Measurements from ENCODE around the gene PTCD2.
"Not testable (repeated sequence)": the region's sequence is repeated elsewhere in the genome, so short reads cannot be mapped to it uniquely, and the experiment has no call there.

PTCD2 gene

DNA sequence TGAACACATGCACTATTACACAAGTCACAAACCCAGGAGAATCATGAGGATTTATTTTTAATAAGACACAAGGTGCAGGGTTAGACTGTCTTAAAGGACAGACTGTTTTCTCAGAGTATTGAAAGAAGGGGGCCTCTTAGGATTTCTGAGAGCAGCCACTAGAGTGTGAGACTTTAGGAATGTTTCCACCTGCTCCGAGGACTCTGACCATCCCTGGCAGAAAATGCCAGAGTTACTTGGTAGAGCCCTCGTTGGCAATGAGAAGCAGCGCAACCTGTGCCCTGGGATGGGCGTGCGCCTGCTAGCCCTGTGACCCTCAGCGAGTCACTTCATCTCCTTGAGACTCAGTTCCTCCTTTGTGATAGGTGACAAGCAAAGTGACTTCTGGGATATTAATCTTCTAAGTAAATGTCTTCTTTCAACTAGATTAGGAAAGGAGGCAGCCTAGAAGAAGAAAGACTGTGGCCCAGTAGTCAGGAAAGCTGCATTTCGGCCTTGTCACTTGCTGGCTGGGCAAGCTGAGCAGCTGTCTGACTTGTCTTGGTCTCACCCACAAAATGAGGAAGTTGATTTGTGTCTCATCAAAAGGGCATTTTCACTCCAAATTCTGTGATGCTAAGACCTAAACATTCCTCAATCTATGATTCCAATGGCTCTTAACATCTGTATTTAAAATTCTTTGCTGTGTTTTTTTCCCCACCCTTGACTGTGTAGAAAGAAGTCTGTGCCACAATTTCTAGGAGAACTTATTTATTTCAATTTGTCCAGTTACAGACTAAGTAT is 60.5 kb downstream of the PTCD2 start:
- no peak for DNase-seq (ENCODE audit: low read depth in 2 of 2)

DNA sequence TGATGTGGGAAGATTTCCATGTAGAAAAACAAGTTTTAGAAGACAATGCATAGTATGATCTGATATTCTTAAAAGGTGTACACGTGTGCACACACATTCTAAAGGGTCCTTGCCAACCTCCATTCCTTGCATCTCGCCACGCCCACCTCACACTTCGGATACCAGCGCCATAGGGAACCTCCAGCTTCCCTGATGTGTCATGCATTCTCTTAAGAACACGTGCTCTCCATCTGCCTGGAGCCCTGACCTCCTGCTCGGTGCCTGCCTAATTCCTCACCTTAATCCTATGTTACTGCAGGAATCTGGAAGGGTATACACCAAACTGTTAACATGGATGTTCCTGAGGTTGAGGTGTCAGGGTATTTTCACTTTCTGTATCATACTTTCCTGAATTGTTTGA is 63.1 kb downstream of the PTCD2 start:
- DNase-seq (ENCODE audit: low read depth in 2 of 2) = no peak

DNA sequence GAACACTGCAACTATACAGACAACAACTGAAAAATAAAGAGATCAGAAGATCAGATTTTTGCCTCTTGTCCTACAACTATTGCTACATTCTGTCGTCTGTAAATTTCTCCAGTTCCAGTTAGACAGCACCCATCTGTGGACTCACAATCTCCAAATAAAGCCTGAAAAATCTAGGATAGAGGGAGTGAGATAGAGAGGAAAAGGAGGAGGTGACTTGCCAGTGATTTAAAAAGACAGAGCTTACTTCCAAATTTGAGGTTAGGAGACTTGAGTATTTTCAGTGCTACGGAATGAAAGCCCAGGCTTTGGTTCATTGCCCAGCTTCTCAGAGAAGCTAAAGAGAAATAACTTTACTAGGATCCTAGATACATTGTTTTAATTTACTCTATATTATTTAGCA is 63.6 kb downstream of the PTCD2 start:
- DNase-seq (ENCODE audit: low read depth in 2 of 2) = no peak

DNA sequence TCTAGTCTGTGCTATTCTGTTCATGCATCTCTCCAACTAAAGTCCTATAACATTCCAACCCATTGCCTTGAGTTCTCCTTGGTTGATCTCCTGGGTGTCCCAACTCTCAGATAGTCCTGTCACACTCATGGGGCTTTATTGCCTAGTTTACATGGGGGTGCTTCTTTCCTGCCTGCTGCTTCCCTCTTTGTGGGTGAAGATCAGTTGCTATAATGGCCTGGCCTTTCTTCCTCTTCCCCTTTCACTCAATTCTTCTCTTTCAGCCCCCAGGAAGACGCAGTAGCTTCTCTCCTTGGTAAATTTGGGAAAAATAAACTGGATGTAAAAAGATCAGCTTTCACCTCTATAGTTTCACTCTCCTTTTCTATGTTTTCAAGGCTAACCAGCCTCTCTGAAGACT is 66.5 kb downstream of the PTCD2 start:
- DNase-seq (ENCODE audit: low read depth in 2 of 2) = no peak

DNA sequence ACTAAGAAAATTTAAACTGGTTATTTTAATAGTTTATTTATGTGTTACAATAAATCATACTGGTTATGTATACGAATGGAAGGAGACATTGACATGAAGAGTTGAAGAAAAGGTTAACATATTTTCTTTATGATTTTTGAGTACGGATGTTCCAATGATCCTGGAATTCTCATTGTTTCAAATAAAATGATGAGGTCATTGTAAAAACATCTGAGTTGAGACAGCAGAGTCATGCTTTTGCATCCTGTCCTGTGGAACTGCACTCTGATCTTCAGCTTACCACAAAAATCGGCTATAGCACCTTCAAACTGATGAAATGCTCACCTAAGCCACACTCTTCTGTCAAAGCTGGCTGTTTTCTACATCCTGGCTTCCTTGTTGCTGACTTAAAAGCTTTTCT is 67.8 kb downstream of the PTCD2 start:
- peak in 1 of 2 experiments; percentile 51 for DNase-seq (ENCODE audit: low read depth in 2 of 2)

DNA sequence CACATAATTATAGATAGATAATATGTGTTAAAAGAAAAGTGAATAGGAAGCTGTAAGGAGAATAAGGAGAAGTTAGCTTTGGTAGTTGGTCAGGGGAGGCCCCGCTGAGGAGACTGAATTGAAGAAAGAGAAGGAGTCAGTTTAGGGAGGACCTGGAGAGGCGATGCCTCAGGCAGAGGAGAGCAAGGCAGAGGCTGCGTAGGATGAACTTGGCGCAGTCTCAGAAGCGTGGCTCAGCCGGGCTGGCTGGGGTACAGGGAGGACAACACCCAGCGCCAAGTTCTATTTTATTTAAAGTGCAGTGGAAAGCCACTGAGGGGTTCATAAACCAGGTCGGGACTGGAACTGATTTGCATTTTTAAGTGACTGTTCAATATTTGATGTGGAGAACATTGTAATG is 68.5 kb downstream of the PTCD2 start:
- no peak for DNase-seq (ENCODE audit: low read depth in 2 of 2)

DNA sequence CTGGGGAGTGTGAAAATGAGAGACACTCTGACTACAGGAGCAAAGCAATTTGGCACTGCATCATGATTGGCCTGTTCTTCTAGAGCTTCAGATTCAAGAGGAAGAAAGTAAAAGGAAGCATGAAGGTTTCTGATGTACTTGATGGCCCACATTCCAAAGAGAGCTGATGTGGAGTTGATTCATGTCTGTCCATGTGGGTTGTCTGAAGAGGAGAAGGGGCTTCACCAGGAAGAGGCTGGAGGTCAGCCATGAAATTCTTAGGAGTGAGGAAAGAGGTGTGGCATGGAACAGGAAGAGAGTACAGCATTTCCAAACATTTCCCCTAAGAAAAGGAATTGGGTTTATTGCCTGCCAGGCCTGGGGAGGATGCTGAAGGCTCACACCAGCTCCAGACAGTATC is 70.7 kb downstream of the PTCD2 start:
- no peak for DNase-seq (ENCODE audit: low read depth in 2 of 2)

DNA sequence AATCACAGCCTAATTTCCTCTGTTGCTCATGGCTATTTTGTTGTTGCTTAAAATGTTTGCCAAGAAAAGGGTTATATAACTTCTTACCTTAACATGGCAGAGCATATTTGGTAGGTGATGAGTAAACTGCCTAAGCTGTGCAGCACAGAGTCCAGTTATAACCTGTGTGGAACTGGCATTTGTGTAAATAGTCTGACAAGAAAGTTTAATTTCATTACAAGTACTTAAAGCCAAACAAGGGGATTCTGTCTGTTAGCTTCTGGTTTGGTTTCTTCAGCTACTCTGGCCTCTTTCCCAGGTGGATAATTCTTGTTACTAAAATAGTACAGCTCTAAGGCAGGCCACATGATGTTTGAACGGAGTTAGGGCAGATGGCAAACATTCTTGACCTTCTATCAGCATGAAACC is 72.2 kb downstream of the PTCD2 start:
- DNase-seq (ENCODE audit: low read depth in 2 of 2) = no peak

DNA sequence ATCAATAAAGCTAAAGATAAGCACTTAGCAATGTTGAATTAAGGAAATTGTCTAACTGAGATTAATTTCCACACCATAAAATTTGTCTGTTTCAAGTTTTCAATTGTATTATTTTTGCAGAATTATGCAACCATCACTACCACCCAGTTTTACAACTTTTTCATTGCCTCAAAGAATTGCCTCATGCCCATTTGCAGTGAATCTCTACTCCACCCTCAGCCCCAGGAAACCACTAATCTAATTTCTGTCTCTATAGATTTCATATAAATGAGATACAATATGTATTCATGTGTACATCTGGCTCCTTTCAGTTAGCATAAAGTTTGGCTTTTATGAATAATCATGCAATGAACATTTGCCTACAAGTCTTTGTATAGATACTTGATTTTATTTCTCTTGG is 72.9 kb downstream of the PTCD2 start:
- no peak for DNase-seq (ENCODE audit: low read depth in 2 of 2)

DNA sequence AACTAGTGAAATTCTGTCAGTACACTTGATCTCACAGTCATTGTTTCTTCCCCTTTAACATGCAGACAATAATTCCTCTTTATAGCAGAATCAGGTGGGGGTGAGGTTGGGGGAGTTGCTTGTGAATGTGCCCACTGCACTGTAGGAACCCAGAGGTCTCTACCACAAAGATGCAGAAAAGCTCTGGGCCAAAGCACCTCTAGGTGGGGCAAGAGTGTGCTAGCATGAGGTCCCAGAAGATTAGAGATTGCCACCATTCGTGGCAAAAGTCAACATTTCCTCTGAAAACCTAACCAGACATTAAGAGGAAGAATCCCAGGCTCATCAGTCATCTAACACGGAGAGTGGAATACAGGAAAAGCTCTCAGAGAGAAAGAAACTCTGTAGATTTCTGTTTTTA is 74.5 kb downstream of the PTCD2 start:
- no peak for DNase-seq (ENCODE audit: low read depth in 2 of 2)

DNA sequence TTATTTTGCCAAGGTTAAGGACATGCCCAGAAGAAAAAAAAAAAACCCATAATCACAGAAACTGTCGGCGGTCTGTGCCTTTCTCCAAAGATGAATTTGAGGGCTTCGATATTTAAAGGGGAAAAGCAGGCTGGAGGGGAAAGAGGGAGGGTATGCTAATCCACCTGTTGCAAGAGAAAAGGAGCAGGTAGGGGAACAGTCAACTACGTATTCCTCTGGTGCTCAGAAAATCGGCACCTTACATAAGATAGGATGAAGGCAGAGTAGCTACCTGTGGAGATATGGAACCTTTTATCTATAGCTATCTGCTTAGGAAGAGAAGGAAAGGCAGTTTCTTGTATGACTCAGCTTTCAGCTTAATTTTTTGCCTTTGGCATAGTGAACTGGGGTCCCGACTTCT is 77.7 kb downstream of the PTCD2 start:
- DNase-seq (ENCODE audit: low read depth in 2 of 2) = no peak

DNA sequence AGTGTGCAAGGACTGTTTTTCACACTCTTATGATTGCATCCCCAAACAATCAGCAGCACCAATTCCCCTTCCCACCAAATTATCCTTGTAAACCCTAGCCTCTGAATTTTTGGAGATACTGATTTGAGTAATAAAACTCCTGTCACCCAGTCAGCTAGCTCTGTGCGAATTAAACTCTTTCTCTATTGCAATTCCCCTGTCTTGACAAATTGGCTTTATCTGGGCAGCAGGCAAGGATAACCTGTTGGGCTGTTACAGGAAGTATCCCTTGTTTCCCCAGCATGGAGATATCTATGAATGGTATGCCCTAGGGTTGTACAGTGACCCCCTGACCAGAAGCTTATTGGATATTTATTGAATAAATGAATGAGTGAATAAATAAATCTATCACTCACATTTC is 80.8 kb downstream of the PTCD2 start:
- DNase-seq (ENCODE audit: low read depth in 2 of 2) = no peak

DNA sequence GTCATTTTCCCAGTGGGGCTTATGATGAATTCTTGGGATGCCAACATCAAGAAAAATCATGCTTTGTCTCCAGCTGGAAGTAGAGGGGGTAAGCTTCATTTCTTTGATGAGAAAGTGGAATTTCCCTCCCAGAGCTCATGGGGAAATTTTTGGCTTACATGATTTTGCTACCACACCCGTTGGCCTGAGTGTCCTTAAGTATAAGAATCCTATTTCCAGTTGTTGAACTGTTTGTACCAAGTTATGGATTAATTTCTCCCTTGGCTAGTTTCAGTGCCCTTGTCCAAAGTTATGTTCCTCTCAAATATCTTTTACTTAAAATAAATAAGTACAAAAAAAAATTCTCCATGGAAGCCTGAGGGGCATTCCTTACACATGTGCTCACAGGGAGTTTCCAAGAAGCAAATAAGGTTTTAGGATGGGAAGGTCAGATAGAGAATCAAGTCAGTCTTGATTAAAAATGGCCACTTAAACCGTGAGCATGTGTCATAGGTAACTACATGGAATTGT is 82.3 kb downstream of the PTCD2 start:
- no peak for DNase-seq (ENCODE audit: low read depth in 2 of 2)

DNA sequence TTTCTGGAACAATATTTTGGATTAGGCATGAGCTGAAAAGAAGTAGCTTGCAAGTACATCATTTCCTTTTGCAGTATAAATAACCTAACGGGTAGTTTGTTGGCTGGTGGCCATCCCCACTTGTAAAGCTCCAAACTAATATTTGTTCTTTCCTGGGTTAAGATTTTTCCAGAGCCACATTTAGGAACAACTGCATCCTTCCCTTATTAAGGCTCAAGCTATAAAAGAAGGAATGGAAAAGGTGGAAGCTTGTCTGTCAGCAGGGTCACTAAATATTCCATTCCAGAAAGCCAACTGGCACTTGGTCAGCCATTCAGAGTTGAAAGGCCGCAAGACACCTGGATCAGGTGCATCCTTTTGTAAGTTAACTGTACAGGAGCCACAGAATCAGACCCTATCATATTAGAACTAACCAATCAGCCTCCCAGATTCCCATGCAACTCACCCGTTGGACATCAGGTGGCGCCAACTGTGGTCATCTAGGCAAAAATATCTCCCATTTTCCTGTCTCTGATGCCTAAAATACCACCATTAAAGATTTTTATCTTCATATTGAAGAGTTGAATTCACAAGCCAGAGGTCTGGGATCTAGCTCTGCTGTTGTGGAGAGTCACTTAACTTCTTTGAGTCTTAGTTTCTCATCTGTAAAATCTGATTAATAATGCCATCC is 82.9 kb downstream of the PTCD2 start:
- no peak for DNase-seq (ENCODE audit: low read depth in 2 of 2)

DNA sequence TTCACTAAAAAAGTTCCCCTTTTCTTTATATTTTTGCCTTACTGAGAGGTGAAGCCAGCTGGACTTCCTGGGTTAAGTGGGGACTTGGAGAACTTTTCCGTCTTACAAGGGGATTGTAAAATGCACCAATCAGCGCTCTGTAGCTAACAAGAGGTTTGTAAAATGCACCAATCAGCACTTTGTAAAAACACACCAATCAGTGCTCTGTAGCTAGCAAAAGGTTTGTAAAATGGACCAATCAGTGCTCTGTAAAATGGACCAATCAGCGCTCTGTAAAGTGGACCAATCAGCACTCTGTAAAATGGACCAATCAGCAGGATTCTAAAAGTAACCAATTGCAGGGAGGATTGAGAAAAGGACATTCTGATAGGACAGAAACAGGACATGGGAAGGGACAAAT is 84.6 kb downstream of the PTCD2 start:
- not testable (repeated sequence) for DNase-seq (ENCODE audit: low read depth in 2 of 2)

DNA sequence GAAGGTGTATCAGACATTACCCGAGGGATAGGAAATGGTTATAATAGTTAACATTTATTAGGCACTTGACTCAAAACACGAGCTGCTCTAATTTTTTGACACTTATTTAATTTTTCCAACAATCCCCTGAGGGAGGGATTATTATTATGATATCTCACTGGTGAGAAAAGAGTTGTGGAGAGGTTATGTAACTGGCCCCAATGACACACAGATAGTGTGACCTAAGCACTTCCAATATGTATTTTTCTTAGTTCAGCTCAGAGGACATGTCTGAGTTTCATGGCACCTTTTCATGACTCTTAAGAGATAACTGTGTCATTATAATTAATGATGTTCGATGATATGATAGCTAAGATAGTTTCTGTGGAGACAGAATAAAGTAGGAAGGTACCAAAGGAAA is 86.9 kb downstream of the PTCD2 start:
- DNase-seq (ENCODE audit: low read depth in 2 of 2) = no peak

DNA sequence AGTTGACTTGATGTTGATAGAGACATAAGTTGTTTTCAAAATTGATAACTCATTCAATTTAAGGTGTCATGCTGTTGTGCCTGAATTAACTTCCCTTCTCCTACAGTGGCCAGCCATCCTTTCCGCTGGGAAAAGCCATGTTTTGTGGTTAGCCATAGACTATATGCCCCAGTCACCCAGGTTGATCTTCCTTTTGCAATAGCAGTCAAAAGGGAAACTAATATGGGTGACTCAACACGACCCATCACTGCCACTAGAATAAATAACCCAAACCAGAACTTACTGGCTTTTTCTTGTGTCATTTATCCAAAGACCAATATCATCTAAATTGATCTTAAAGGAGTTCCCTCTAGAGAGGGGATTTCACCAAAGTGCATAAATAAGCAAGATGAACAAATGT is 87.4 kb downstream of the PTCD2 start:
- no peak for DNase-seq (ENCODE audit: low read depth in 2 of 2)

DNA sequence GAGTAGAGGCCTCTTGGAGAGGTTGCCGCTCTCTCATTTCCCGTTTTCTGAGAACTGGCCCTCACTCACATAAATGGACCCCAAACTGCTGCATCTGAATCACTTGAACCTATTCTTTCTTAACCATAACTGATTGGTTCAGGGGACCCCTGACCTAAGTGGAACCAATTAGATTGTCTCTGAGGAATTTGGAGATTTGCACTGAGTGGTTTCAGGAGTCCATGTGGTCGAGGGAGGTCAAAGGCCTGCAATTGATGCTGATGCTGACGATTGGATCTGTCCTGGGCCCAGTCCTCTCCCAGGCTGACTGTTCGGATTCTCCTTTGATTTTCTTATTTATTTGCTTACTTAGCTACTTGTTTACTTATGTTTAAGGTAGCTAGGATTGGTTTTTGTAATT is 88.0 kb downstream of the PTCD2 start:
- DNase-seq (ENCODE audit: low read depth in 2 of 2) = no peak

DNA sequence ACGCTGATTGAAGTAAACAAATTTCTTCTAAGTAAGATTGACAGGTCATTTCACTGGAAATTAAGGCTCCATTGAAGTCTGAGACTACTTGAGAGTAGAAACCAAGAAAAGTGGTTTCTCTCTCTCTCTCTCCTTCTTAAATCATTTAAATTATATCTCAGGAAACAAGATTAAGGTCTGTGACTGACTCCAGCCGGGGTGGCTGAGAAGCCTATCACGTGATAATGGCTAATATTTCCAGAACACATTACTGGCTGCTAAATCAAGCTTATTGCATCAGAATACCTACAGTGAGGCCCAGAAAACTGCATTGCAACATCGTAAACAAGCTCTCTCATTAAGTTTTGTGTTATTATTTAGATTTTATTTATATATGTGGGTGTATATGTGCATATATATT is 88.4 kb downstream of the PTCD2 start:
- DNase-seq (ENCODE audit: low read depth in 2 of 2) = no peak

DNA sequence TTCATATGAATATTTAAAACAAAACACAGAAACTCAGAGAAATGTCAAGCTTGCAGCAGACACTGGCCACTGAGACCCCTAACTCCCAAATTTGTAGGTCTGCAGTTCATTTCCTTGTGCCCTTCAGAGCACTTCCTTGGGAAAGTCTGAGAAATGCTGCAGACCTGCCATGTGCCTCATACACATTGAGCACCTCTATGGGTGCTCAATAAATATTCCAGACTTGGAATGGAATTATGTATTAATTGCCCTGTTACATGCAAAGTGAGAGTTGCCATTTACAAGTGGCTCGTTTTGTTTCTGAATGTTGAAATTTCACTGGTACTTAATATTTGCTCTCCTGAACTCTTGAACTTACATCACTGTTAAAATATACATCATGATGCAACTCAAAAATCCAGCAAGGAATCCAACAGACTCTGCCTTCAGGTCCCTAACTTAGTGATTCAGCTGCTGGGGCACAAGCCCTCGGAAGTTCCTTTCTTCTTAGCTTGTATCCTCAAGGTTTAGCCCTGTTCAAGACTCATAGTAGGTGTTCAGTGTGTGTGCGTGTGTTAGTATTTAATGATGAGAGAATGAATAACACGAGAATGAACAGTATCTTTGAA is 90.6 kb downstream of the PTCD2 start:
- no peak for DNase-seq (ENCODE audit: low read depth in 2 of 2)

DNA sequence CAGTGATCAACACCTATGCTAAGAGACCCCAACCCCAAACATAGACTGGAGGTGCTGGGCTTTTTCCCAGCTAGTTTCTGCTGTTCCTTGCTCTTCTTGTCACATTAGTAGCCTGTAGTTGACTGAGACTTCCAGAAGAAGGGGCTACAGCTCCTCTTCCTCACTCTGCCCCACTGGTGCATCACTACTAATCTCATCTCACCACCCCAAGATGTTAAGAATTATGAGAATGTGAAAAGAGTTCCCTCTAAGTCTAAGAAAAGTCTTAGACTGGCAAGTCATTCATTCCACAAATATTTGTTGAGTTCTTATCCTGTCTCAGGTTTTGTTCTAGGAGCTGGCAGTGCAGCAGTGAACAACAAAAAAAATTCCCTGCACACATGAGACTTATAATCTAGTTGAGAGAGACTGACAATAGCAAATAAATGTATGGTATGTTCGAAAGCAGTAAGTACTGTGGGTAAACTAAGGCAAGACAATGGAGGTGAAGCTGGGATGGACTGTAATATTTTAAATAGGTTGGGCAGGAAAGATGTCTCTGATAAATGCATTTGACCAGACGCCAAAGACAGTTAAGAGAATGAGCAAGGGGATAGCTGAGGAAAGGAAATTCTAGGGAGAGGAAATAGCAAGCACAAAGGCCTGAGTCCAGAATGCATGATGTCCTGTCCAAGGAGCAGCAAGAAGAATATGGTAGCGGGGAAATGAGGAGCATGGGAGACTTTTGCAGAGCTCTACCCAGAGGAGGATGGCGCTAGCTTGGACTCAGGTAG is 92.3 kb downstream of the PTCD2 start:
- DNase-seq (ENCODE audit: low read depth in 2 of 2) = peak; percentile 53 to 56

DNA sequence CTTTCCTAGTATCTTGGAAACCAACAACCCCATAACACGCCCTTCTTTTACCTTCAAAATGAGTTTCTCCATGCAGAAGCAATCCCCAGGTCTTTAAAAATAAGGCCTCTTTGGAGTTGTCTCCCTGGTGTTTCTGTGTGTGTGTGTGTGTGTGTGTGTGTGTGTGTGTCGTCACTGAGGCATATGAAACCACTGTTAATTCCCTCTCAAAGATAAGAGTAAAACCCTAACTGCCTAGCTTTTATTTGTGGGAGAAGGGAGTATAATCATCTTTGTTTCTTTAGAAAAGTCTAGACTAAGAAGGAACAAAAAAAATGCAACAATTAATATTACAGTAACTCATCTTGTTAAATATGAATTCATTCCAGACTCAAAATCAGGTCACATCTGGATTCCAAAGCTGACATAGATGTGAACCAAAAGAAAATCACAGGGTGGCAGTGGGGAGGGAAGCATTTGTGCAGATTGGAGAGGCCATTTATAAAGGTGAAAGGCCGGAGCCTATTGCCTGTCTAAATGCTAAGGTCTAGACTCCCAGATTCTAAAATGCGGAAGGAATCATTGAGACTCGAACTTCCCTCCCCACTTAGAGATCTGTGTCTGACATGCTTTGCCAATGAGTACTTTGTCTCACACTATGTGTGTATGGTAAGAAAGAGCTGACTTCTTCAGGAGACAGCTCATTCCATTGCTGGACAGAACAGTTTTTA is 95.6 kb downstream of the PTCD2 start:
- DNase-seq (ENCODE audit: low read depth in 2 of 2) = no peak
